Measurements from ENCODE around the gene NME7.

DNA sequence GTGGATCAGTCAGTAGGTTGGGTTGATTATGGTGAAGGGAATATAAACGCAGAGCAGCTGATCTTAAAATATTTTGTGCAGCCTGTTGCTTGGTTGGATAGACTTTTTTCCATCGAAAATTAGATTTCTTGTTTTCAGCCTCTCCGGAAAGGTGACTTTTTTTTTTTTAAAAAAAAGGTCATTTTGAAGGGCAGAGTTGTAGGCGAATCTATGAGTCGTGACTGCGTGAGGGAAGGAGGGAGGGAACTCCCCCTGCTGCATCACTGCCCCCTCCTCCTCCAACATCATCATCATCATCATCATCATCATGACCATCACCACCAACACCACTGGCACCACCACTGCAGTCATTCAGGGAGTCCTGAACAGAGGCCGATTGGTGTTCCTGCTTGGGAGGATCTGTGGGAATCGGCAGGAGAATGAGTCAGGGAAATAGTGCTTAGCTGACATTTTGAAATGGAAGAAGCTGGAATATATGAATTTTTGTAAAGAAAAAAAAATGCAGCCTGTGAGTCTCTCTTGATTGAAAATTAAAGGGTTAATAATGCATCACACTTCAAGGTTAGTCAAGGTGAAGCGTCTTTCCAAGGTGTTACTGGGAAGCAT lies 259.9 kb downstream of the NME7 start:
- no peak for TF ChIP-seq FOXP4 (CRISPR knock-in tag; IDR thresholded peaks at IDR 0.05)
- TF ChIP-seq, protein P1, sequence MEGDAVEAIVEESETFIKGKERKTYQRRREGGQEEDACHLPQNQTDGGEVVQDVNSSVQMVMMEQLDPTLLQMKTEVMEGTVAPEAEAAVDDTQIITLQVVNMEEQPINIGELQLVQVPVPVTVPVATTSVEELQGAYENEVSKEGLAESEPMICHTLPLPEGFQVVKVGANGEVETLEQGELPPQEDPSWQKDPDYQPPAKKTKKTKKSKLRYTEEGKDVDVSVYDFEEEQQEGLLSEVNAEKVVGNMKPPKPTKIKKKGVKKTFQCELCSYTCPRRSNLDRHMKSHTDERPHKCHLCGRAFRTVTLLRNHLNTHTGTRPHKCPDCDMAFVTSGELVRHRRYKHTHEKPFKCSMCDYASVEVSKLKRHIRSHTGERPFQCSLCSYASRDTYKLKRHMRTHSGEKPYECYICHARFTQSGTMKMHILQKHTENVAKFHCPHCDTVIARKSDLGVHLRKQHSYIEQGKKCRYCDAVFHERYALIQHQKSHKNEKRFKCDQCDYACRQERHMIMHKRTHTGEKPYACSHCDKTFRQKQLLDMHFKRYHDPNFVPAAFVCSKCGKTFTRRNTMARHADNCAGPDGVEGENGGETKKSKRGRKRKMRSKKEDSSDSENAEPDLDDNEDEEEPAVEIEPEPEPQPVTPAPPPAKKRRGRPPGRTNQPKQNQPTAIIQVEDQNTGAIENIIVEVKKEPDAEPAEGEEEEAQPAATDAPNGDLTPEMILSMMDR (IDR thresholded peaks at IDR 0.05), result no peak
- no peak for TF ChIP-seq KAT7 (CRISPR knock-in tag; IDR thresholded peaks at IDR 0.05; ENCODE audit: borderline replicate concordance)
- TF ChIP-seq ERG (CRISPR knock-in tag; IDR thresholded peaks at IDR 0.05), result no peak
- TF ChIP-seq, protein P2, sequence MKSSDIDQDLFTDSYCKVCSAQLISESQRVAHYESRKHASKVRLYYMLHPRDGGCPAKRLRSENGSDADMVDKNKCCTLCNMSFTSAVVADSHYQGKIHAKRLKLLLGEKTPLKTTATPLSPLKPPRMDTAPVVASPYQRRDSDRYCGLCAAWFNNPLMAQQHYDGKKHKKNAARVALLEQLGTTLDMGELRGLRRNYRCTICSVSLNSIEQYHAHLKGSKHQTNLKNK (CRISPR knock-in tag; IDR thresholded peaks at IDR 0.05), result no peak
- TF ChIP-seq NR2C2 (CRISPR knock-in tag; IDR thresholded peaks at IDR 0.05), result no peak
- no peak for TF ChIP-seq NR1H2 (CRISPR knock-in tag; IDR thresholded peaks at IDR 0.05)

Measured in WTC11 (cell line).